RWPE2 (cell line): ENCODE data around the gene TYMP.

Experiments used
- ATAC-seq: fragments of 200-7000 bp; cut with Tn5 transposase; 3 replicates; pipeline ENCODE4 v1.9.1; 2021; ENCODE audit warnings: low read depth
- DNase-seq: peaks from one replicate; pipeline ENCODE4 v3.0.0-alpha.2; 2020; ENCODE audit warnings: low spot score
- H3K27ac ChIP-seq: fragments of 450-650 bp; 2 replicates; pipeline ENCODE4 v1.5.1; 2017; ENCODE audit warnings: mild to moderate bottlenecking; ENCODE audit not compliant: poor library complexity, severe bottlenecking
- H3K27me3 ChIP-seq: fragments of 250-450 bp; sonication (Bioruptor Pico); 2 replicates; pipeline ENCODE4 v1.5.1; 2021; ENCODE audit warnings: mild to moderate bottlenecking, moderate library complexity; ENCODE audit not compliant: insufficient read depth, poor library complexity, severe bottlenecking
- H3K36me3 ChIP-seq: fragments of 250-450 bp; sonication (Bioruptor Pico); 2 replicates; pipeline ENCODE4 v1.5.1; 2020; ENCODE audit warnings: low read depth, mild to moderate bottlenecking, moderate library complexity
- H3K4me1 ChIP-seq: fragments of 250-450 bp; sonication (Bioruptor Pico); 2 replicates; pipeline ENCODE4 v1.5.1; 2021; ENCODE audit warnings: mild to moderate bottlenecking, moderate library complexity; ENCODE audit not compliant: insufficient read depth, poor library complexity, severe bottlenecking
- H3K4me3 ChIP-seq: fragments of 250-450 bp; sonication (Bioruptor Pico); 2 replicates; pipeline ENCODE4 v1.5.1; 2021; ENCODE audit warnings: mild to moderate bottlenecking, moderate library complexity; ENCODE audit not compliant: severe bottlenecking
- H3K9me3 ChIP-seq: fragments of 250-450 bp; sonication (Bioruptor Pico); 2 replicates; pipeline ENCODE4 v1.5.1; 2021; ENCODE audit warnings: mild to moderate bottlenecking, moderate library complexity; ENCODE audit not compliant: severe bottlenecking
- TF ChIP-seq, protein P1 (sequence below): fragments of 450-650 bp; IDR thresholded peaks from one replicate; pipeline ENCODE4 v1.5.1; 2017; ENCODE audit warnings: mild to moderate bottlenecking, moderate library complexity; ENCODE audit not compliant: poor library complexity, severe bottlenecking

TYMP gene

DNA sequence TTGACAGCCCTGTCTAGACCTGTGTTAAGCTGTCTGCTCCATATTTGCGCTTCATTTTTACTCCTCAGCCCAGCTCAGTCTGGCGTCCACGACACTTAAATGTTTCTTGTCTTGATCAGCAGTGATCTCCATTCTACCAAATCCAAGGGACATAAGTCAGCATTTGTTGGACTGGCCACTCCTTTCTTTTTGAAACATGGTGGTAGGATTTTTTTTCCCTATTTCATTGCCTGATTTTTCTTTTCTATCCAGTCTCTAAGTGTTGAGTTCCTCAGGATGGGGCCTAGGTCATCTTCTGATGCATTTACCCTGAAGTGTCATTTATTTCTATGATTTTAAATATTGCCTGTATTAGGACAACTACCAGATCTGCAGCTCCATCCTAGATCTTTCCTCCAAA, 20.9 kb downstream of the TYMP start:
- no peaks in the 10 kb centered on the region for H3K9me3 ChIP-seq
- peak overlapping the region; percentile 86 for H3K4me3 ChIP-seq
- DNase-seq (no peak), ATAC-seq (no peak)
- TF ChIP-seq, protein P1, sequence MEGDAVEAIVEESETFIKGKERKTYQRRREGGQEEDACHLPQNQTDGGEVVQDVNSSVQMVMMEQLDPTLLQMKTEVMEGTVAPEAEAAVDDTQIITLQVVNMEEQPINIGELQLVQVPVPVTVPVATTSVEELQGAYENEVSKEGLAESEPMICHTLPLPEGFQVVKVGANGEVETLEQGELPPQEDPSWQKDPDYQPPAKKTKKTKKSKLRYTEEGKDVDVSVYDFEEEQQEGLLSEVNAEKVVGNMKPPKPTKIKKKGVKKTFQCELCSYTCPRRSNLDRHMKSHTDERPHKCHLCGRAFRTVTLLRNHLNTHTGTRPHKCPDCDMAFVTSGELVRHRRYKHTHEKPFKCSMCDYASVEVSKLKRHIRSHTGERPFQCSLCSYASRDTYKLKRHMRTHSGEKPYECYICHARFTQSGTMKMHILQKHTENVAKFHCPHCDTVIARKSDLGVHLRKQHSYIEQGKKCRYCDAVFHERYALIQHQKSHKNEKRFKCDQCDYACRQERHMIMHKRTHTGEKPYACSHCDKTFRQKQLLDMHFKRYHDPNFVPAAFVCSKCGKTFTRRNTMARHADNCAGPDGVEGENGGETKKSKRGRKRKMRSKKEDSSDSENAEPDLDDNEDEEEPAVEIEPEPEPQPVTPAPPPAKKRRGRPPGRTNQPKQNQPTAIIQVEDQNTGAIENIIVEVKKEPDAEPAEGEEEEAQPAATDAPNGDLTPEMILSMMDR: no peak
- H3K36me3 ChIP-seq: peaks cover 36% of the 10 kb centered on the region
- H3K27ac ChIP-seq: peak overlapping the region; percentile 68
- peaks cover 7% of the 10 kb centered on the region for H3K4me1 ChIP-seq
- no peaks in the 10 kb centered on the region for H3K27me3 ChIP-seq

DNA sequence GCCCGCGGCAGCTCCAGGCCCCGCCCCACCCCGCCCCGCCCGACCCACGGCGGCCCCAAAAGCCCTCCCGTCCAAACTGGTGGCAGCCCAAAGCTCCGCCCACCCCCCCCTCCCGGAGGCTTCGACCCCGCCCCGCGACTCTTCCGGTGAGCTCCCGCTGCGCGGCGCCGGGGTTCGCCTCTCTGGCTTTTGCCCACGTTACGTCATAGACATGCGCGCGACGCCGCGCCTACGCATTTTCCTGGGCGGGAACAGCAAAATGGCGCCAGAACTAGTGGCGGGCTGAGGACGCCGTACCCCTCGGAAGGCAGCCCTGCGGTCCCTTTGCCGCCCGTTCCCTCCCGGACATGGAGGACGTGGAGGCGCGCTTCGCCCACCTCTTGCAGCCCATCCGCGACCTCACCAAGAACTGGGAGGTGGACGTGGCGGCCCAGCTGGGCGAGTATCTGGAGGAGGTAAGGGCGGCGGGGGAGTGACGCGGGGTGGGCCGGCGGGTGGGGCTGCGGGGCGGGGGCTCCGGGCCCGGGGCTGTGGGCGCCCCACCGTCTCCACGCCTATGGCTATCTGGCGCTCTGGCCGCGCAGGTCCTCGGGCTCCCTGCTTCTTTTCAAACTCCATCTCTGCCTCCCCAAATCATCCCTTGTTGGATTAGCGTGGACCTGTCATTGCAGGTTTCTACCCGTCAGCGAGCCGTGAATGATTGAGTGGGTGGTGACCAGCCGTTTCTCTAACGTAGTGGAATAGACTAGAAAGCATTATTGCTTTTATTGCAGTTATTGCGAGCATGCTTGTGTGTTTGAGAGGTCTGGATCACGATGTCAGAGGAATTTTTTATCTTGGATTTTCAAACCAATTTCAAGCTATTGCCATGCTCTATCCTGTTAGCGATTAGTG, 21.6 kb downstream of the TYMP start, which contains the start of gene NCAPH2:
Gene NCAPH2, plus strand, starts transcription at position 234 of the 894 bp plus-strand sequence. Its CDS starts 114 bp downstream, at position 348.
- Histone ChIP-seq H3K36me3 (peaks cover 36% of the 10 kb centered on the region), H3K27me3 (no peaks in the 10 kb centered on the region), H3K27ac (peak within 1 kb of the TSS; percentile 68), H3K4me1 (peaks cover 7% of the 10 kb centered on the region), H3K9me3 (no peaks in the 10 kb centered on the region), H3K4me3 (peak within 1 kb of the TSS; percentile 86)
- ATAC-seq: peak; percentile 54
- DNase-seq: peak; percentile 94
- TF ChIP-seq, protein P1: no peak

DNA sequence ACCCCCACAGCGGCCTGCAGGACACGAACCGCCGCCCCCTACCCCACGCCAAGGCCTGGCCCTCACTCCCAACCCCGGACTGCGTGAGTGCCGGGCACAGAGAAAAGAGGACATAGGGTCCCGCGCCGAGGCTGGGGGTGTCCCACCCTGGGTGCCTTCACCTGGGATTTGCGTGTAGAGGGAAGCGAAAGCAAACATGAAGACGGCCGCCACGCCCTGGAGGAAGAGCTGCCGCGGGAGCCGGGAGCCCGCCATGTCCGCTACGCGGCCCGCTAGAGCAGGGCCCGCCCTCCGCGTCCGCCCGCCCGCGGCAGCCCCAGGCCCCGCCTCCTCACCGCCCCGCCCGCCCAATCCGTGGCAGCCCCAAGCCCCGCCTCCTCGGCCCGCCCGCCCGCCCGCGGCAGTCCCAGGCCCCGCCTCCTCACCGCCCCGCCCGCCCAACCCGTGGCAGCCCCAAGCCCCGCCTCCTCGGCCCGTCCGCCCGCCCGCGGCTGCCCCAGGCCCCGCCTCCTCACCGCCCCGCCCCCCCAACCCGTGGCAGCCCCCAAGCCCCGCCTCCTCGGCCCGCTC, 22.3 kb downstream of the TYMP start, which contains the start of gene LMF2:
Gene LMF2, minus strand, starts transcription at position 282 of the 570 bp plus-strand sequence. Its CDS starts 27 bp downstream, at position 255.
- TF ChIP-seq, protein P1: no peak
- peak within 1 kb of the TSS; percentile 86 for H3K4me3 ChIP-seq

DNA sequence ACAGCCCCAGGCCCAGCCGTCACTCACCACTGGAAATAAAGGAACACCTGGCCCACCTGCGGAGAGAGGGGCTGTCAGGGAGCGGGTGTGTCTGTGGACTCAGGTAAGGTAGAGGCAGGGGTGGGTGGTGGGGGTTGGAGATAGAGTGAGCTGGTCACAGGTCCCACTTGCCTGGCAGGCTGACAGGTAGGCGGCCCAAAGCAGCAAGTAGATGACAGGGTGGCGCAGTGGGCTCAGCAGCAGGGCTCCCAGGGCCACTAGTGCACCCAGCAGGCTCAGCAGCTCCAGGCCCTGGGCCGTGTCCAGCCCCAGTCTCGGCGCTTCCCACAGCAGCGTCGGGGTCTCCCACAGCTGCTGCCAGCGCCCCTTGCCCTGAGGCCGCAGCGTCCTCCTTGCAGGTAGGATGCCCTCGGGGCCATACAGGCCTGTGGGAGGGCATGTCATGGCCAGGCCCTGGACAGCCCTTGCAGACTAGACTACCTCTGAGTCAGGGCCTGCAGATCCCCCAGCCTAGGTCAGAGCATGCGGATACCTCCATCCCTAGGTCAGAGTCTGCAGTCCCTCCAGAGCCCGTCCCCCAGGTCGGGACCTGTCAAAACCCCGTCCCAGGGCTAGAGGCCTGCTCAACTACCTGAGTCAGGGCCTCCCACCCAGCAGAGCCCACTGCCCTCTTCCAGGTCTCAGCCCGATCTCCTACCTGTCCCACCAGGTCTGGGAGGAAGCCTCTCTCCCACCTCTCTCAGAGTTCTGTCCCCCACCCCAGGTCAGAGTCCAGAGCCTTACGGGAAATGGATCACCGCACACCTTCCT, 23.0 kb downstream of the TYMP start:
- peak; percentile 51 for ATAC-seq
- H3K27me3 ChIP-seq: no peaks in the 10 kb centered on the region
- DNase-seq: no peak
- peak overlapping the region; percentile 57 for H3K27ac ChIP-seq
- H3K9me3 ChIP-seq: no peaks in the 10 kb centered on the region
- peaks cover 30% of the 10 kb centered on the region for H3K36me3 ChIP-seq
- H3K4me3 ChIP-seq: peak overlapping the region; percentile 67
- peaks cover 7% of the 10 kb centered on the region for H3K4me1 ChIP-seq
- TF ChIP-seq, protein P1: no peak

More for the DNA sequence above, 22.3 kb downstream of the TYMP start, which contains the start of gene LMF2:
- H3K9me3 ChIP-seq: no peaks in the 10 kb centered on the region
- peaks cover 35% of the 10 kb centered on the region for H3K36me3 ChIP-seq
- H3K4me1 ChIP-seq: peaks cover 7% of the 10 kb centered on the region
- DNase-seq (no peak), ATAC-seq (peak; percentile 70)
- H3K27me3 ChIP-seq: no peaks in the 10 kb centered on the region
- peak within 1 kb of the TSS; percentile 68 for H3K27ac ChIP-seq
